ENCODE data around the gene IL32. TPM values are rescaled to one million over a fixed set of nuclear protein-coding genes. Genes with fewer than 3 reads are reported as not detected.
A peak's percentile ranks its signal among the peaks of the same experiment; 100 is the strongest.

The IL32 gene
- total and polyA plus RNA-seq, 2 experiments from 2014 or later, result 2.3 to 6.1 TPM

- H3K9me2 ChIP-seq (ENCODE audit: insufficient read depth), result no peaks in the 10 kb centered on the region
- no peak overlapping the region for H2AFZ ChIP-seq
- no peaks in the 10 kb centered on the region for H3K27me3 ChIP-seq (ENCODE audit: insufficient read depth)
- H3K9me3 Mint-ChIP-seq, result no peaks in the 10 kb centered on the region
- H3K4me1 Mint-ChIP-seq, result peaks cover 26% of the 10 kb centered on the region
- peaks cover 22% of the 10 kb centered on the region for H3K36me3 ChIP-seq (ENCODE audit: insufficient read depth)
- peaks cover 75% of the 10 kb centered on the region for H3K36me3 Mint-ChIP-seq (ENCODE audit: low read depth)
- DNase-seq (ENCODE audit: low spot score), result no peak
- H3F3A ChIP-seq (replicated peaks; ENCODE audit: low read depth), result peaks cover 44% of the 10 kb centered on the region
- ATAC-seq, result peak; percentile 31
- no peak overlapping the region for H3K4me3 ChIP-seq
- 0 out of 2 replicates have a peak, but pooled peaks cover 8% of the 10 kb centered on the region for H3K79me2 ChIP-seq (replicated peaks; ENCODE audit: insufficient read depth)
- H3K27ac Mint-ChIP-seq, result peak overlapping the region; percentile 40; the same call in 1 of the 2 replicates
- peaks cover 24% of the 10 kb centered on the region for H3K27me3 Mint-ChIP-seq (ENCODE audit: insufficient read depth, low read depth, poor library complexity)
- peaks cover 28% of the 10 kb centered on the region for H4K20me1 ChIP-seq (replicated peaks; ENCODE audit: insufficient read depth)
- TF ChIP-seq ZNF331 (CRISPR knock-in tag; IDR thresholded peaks at IDR 0.05; ENCODE audit: low read depth) (no peak), EZH2 (IDR thresholded peaks at IDR 0.05; ENCODE audit: low read depth, unreplicated experiment) (no peak), STAT1 (IDR thresholded peaks at IDR 0.05; ENCODE audit: unreplicated experiment) (no peak), NANOG (IDR thresholded peaks at IDR 0.05; ENCODE audit: borderline replicate concordance) (no peak), POLR2AphosphoS5 (IDR thresholded peaks at IDR 0.05; ENCODE audit: low read depth) (no peak; the same call in 1 of the 2 replicates)
- no peak overlapping the region for H3K4me3 Mint-ChIP-seq
- peak overlapping the region; percentile 84; the same call in 1 of the 2 replicates for H3K27ac ChIP-seq (ENCODE audit: low read depth)
- peaks cover 7% of the 10 kb centered on the region; the same call in 1 of the 2 replicates for H3K4me1 ChIP-seq (ENCODE audit: insufficient read depth)
- H3K4me2 ChIP-seq, result no peak overlapping the region
Observed at GRCh38 chr16:3086596-3087242, 21.3 kb downstream of the IL32 start.

GRCh38 chr16:3087243-3088235 lies 22.1 kb downstream of the IL32 start:
- Mint-ChIP-seq H3K27ac (peak overlapping the region; percentile 80), H3K36me3 (ENCODE audit: low read depth) (peaks cover 80% of the 10 kb centered on the region), H3K9me3 (no peaks in the 10 kb centered on the region), H3K4me3 (peak overlapping the region; percentile 19; the same call in 1 of the 3 replicates), H3K27me3 (ENCODE audit: insufficient read depth, low read depth, poor library complexity) (peaks cover 26% of the 10 kb centered on the region), H3K4me1 (peaks cover 28% of the 10 kb centered on the region)
- Histone ChIP-seq H4K20me1 (replicated peaks; ENCODE audit: insufficient read depth) (peaks cover 32% of the 10 kb centered on the region), H2AFZ (no peak overlapping the region), H3K4me2 (no peak overlapping the region), H3K36me3 (ENCODE audit: insufficient read depth) (peaks cover 28% of the 10 kb centered on the region), H3K79me2 (replicated peaks; ENCODE audit: insufficient read depth) (peaks cover 13% of the 10 kb centered on the region), H3F3A (replicated peaks; ENCODE audit: low read depth) (peaks cover 50% of the 10 kb centered on the region), H3K27ac (ENCODE audit: low read depth) (peak overlapping the region; percentile 84), H3K9me2 (ENCODE audit: insufficient read depth) (no peaks in the 10 kb centered on the region), H3K4me1 (ENCODE audit: insufficient read depth) (peaks cover 7% of the 10 kb centered on the region; the same call in 1 of the 2 replicates), H3K27me3 (ENCODE audit: insufficient read depth) (no peaks in the 10 kb centered on the region), H3K4me3 (no peak overlapping the region)
- peak; percentile 51 for ATAC-seq
- DNase-seq (ENCODE audit: low spot score), result peak; percentile 48
- no peak for TF ChIP-seq EZH2 (IDR thresholded peaks at IDR 0.05; ENCODE audit: low read depth, unreplicated experiment)
- TF ChIP-seq, protein P1, sequence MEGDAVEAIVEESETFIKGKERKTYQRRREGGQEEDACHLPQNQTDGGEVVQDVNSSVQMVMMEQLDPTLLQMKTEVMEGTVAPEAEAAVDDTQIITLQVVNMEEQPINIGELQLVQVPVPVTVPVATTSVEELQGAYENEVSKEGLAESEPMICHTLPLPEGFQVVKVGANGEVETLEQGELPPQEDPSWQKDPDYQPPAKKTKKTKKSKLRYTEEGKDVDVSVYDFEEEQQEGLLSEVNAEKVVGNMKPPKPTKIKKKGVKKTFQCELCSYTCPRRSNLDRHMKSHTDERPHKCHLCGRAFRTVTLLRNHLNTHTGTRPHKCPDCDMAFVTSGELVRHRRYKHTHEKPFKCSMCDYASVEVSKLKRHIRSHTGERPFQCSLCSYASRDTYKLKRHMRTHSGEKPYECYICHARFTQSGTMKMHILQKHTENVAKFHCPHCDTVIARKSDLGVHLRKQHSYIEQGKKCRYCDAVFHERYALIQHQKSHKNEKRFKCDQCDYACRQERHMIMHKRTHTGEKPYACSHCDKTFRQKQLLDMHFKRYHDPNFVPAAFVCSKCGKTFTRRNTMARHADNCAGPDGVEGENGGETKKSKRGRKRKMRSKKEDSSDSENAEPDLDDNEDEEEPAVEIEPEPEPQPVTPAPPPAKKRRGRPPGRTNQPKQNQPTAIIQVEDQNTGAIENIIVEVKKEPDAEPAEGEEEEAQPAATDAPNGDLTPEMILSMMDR (conservative IDR thresholded peaks at IDR 0.05; ENCODE audit: low read depth in 2 of 2), result peak; percentile 49 to 62
- no peak for TF ChIP-seq NANOG (IDR thresholded peaks at IDR 0.05; ENCODE audit: borderline replicate concordance)
- no peak for TF ChIP-seq STAT1 (IDR thresholded peaks at IDR 0.05; ENCODE audit: unreplicated experiment)
- TF ChIP-seq, protein P2, sequence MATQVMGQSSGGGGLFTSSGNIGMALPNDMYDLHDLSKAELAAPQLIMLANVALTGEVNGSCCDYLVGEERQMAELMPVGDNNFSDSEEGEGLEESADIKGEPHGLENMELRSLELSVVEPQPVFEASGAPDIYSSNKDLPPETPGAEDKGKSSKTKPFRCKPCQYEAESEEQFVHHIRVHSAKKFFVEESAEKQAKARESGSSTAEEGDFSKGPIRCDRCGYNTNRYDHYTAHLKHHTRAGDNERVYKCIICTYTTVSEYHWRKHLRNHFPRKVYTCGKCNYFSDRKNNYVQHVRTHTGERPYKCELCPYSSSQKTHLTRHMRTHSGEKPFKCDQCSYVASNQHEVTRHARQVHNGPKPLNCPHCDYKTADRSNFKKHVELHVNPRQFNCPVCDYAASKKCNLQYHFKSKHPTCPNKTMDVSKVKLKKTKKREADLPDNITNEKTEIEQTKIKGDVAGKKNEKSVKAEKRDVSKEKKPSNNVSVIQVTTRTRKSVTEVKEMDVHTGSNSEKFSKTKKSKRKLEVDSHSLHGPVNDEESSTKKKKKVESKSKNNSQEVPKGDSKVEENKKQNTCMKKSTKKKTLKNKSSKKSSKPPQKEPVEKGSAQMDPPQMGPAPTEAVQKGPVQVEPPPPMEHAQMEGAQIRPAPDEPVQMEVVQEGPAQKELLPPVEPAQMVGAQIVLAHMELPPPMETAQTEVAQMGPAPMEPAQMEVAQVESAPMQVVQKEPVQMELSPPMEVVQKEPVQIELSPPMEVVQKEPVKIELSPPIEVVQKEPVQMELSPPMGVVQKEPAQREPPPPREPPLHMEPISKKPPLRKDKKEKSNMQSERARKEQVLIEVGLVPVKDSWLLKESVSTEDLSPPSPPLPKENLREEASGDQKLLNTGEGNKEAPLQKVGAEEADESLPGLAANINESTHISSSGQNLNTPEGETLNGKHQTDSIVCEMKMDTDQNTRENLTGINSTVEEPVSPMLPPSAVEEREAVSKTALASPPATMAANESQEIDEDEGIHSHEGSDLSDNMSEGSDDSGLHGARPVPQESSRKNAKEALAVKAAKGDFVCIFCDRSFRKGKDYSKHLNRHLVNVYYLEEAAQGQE (IDR thresholded peaks at IDR 0.05; ENCODE audit: unreplicated experiment), result peak; percentile 47
- TF ChIP-seq ZNF331 (CRISPR knock-in tag; IDR thresholded peaks at IDR 0.05; ENCODE audit: low read depth), result no peak
- TF ChIP-seq ZNF114 (CRISPR knock-in tag; IDR thresholded peaks at IDR 0.05), result no peak
- TF ChIP-seq POLR2AphosphoS5 (IDR thresholded peaks at IDR 0.05; ENCODE audit: low read depth), result peak; percentile 6; the same call in 1 of the 2 replicates

Measured in GM23338 (cell line).